Measurements from ENCODE around the gene HDAC11. TPM values are rescaled to one million over a fixed set of nuclear protein-coding genes. Genes with fewer than 3 reads are reported as not detected.
"Not testable (repeated sequence)": the region's sequence is repeated elsewhere in the genome, so short reads cannot be mapped to it uniquely, and the experiment has no call there.

Gene HDAC11
- polyA plus RNA-seq, 4 donors: 18.0 to 23.2 (median 20.2) TPM

- no peak for DNase-seq (ENCODE audit: low read depth in 4 of 4, low spot score in 3 of 4)
Observed at GRCh38 chr3:13466781-13467180, 13.3 kb upstream of the HDAC11 start.

- no peak for DNase-seq (ENCODE audit: low read depth in 4 of 4, low spot score in 3 of 4)
Observed at GRCh38 chr3:13470894-13471574, 9.1 kb upstream of the HDAC11 start.

- DNase-seq (ENCODE audit: low read depth in 4 of 4, low spot score in 3 of 4): no peak
Observed at GRCh38 chr3:13472286-13472685, 7.8 kb upstream of the HDAC11 start.

DNA sequence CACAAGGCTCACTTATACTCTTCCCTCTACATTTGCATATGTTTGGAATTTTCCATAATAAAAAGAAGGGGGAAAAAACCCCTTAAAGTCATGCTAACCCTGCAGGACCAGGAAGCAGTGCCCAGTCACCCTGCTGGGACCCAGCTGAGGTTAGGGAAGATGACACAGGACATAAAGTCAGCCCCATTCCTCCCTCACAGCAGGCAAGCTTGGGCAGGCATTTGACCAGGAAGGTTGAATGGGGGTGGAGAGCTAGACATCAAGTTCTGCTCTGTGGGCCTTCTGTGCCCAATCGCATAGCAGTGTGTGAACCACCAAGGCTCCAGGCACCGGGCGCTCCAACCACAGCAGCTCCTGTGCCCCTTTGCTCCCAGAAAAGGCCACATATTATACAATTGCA is 7.1 kb upstream of the HDAC11 start:
- no peak for DNase-seq (ENCODE audit: low read depth in 4 of 4, low spot score in 3 of 4)

DNA sequence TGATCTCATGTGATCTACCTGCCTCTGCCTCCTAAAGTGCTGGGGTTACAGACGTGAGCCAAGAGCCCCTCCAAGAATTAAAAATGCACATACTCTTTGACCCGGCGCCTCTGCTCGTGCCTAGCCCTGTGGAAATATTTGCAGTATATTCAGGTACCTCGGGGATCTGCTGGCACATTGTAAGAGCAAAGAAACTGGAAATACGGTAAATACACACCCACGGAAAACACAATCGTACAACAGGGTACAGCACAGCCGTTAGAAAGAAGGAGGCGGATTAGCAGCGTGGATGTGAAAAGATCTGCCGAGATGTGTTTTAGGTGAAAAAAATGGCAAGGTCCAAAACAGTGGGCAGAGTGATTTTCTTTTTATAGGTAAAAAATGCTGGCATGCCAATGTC is 6.1 kb upstream of the HDAC11 start:
- no peak for DNase-seq (ENCODE audit: low read depth in 4 of 4, low spot score in 3 of 4)

DNA sequence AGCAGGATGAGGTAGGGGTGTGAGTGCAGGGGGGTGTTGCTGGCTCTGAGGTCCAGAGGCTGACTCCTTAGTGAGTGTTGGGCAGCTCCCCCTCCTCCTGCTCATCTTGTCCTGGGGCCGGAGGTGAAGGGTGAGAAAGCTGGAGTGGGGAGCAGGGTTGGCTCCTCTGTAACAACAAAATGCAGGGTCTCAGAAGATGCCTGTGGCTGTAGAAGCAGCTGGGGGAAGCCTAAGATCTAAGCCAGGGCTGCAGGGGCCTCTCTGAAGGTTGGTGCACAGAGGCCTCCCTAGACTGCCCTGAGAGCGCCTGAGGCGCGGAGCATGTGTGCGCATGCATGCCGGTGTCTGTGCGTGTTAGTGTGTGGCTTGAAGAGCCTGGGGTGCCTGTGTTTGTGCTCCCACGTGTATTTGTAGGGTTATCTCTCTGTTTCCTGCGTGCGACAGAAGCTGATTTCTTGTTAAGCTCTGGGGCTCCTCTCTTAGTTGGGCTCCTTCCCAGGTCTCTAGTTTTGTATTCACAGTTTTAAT is 5.3 kb upstream of the HDAC11 start:
- no peak for DNase-seq (ENCODE audit: low read depth in 4 of 4, low spot score in 3 of 4)

GRCh38 chr3:13475871-13476590 is 4.1 kb upstream of the HDAC11 start:
- no peak for DNase-seq (ENCODE audit: low read depth in 4 of 4, low spot score in 3 of 4)

DNA sequence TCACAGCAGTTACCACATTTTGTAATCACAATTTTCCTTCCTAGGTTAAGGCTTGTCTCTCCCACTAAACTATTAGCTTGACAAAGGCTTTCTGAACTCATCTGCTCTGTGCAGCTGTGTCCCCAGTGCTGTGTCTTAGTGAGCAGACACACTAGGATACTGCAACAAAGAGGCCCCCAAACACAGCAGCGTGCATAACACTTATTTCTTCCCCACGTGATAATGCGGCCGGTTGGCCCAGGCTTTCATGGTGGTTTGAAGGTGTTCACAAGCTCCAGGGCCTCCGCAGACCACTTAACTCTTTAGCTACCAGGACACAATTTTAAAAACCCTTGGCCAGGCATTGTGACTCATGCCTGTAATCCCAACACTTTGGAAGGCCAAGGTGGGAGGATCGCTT is 2.2 kb upstream of the HDAC11 start:
- DNase-seq (ENCODE audit: low read depth in 4 of 4, low spot score in 3 of 4): no peak

DNA sequence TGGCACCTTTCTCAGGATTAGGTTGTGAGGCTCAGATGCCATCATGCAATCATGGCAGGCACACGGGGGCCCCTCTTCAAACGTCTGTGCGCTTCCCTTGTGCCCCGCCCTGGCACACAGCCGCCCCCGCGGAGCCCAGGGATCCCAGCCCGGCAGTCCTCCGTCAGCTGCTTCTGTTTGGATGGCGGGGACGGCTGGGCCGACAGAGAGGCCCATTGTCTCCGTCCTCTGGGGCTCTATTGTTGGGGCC is 849 bp upstream of the HDAC11 start:
- DNase-seq (ENCODE audit: low read depth in 4 of 4, low spot score in 3 of 4): no peak

- DNase-seq (ENCODE audit: low read depth in 4 of 4, low spot score in 3 of 4): no peak
Observed at GRCh38 chr3:13480340-13481318, 523 bp downstream of the HDAC11 start.

DNA sequence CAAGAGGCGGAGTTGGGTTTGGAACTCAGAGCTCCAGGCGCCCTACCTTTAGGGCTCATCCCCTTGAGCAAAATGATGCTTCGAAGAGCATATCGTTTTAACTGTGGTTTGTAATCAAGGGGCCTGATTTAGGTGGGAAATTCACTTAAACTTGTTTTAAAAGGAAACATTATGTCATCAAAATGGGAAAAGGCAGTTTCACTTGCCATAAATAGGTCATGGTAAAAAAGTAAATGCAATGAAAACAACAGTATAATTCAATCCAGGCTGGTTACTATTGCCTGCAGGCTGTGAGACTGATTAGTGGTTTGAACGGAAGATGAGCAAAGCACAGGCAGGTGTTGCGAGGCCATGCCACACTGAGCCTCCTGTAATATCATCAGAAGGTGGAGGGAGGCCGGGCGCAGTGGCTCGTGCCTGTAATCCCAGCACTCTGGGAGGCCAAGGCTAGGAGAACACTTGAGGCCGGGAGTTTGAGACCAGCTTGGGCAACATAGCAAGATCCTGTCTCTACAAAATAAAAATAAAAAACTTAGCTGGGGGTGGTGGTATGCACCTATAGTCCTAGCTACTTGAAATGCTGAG is 2.1 kb downstream of the HDAC11 start:
- DNase-seq (ENCODE audit: low read depth in 4 of 4, low spot score in 3 of 4): no peak

DNA sequence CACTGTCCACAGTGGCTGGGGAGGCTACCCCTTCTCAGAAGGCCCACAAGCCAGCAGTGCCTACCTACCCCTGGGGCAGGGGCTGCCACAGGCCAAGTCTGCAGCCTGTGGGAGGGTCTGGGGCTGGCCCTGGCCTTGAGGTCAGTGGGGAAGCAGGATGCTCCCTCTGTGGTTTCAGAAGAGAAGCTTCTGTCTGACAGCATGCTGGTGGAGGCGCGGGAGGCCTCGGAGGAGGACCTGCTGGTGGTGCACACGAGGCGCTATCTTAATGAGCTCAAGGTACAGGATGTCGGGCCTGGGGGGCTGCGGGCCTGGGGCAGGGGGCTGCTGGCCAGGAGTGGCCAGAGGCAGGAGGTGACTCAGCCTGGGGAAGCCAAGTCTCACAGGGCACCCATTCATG is 3.2 kb downstream of the HDAC11 start:
- no peak for DNase-seq (ENCODE audit: low read depth in 4 of 4, low spot score in 3 of 4)

DNA sequence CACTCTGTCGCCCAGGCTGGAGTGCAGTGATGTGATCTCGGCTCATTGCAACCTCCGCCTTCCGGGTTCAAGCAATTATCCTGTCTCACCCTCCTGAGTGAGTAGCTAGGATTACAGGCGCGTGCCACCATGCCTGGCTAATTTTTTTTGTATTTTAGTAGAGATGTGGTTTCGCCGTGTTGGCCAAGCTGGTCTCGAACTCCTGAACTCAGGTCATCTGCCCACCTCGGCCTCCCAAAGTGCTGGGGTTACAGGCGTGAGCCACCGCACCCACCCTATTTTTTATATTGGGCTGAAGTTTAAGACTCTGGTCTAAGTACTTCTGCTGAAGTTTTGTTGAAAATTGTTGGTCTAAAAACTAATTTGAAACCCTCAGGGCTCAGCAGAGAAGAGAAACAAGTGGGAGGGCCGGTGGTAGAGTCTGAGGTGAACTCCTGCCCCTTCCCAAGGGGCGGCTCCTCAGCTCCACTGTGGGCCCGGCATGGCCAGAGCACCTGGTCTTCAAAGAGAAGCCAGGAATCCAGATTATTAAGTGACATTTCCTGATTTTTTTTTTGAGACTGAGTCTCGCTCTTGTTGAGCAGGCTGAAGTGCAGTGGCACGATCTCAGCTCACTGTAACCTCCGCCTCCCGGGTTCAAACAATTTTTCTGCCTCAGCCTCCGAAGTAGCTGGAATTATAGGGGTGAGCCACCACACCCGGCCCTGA is 4.0 kb downstream of the HDAC11 start:
- no peak for DNase-seq (ENCODE audit: low read depth in 4 of 4, low spot score in 3 of 4)

GRCh38 chr3:13484851-13485590 is 4.9 kb downstream of the HDAC11 start:
- DNase-seq (ENCODE audit: low read depth in 4 of 4, low spot score in 3 of 4): peak in 3 of 4 donors; percentile 73 to 80 (median 76)

- not testable (repeated sequence) for DNase-seq (ENCODE audit: low read depth in 4 of 4, low spot score in 3 of 4)
Observed at GRCh38 chr3:13485630-13486562, 5.8 kb downstream of the HDAC11 start.

GRCh38 chr3:13487403-13487802 is 7.3 kb downstream of the HDAC11 start:
- DNase-seq (ENCODE audit: low read depth in 4 of 4, low spot score in 3 of 4): no peak

GRCh38 chr3:13491206-13491974 is 11.3 kb downstream of the HDAC11 start:
- DNase-seq (ENCODE audit: low read depth in 4 of 4, low spot score in 3 of 4): no peak

- DNase-seq (ENCODE audit: low read depth in 4 of 4, low spot score in 3 of 4): no peak
Observed at GRCh38 chr3:13492048-13492447, 11.9 kb downstream of the HDAC11 start.
